IMR-90 (cell line): ENCODE measurements around the gene ZDHHC16.

Source experiments
- CEBPB ChIP-seq: IDR thresholded peaks from 2 replicates; pipeline ENCODE4 v1.6.1; 2012; ENCODE audit warnings: low read depth, low read length, improper control_type of control experiment
- ELK1 ChIP-seq: fragments of 150-350 bp; IDR thresholded peaks from 2 replicates; pipeline ENCODE4 v1.6.1; 2016; ENCODE audit warnings: low read depth, mild to moderate bottlenecking, low read length, moderate library complexity, borderline replicate concordance
- MAZ ChIP-seq: IDR thresholded peaks from 2 replicates; pipeline ENCODE4 v1.6.1; 2012; ENCODE audit warnings: low read depth, mild to moderate bottlenecking, low read length, improper control_type of control experiment, moderate library complexity, borderline replicate concordance
- MXI1 ChIP-seq: IDR thresholded peaks from 2 replicates; pipeline ENCODE4 v1.6.1; 2012; ENCODE audit warnings: low read depth, mild to moderate bottlenecking, low read length, moderate library complexity, borderline replicate concordance
- POLR2A ChIP-seq: IDR thresholded peaks from 2 replicates; pipeline ENCODE4 v1.6.1; 2012; ENCODE audit warnings: mild to moderate bottlenecking, low read depth, low read length
- RAD21 ChIP-seq: IDR thresholded peaks from 2 replicates; pipeline ENCODE4 v1.6.1; 2012; ENCODE audit warnings: low read length, improper control_type of control experiment
- RCOR1 ChIP-seq: IDR thresholded peaks from 2 replicates; pipeline ENCODE4 v1.6.1; 2012; ENCODE audit warnings: mild to moderate bottlenecking, low read length, improper control_type of control experiment; ENCODE audit not compliant: insufficient replicate concordance
- TF ChIP-seq, protein P1 (sequence below): conservative IDR thresholded peaks from 2 replicates; pipeline ENCODE4 v1.5.1; 2012; ENCODE audit warnings: mild to moderate bottlenecking, low read depth, low read length, improper control_type of control experiment

DNA sequence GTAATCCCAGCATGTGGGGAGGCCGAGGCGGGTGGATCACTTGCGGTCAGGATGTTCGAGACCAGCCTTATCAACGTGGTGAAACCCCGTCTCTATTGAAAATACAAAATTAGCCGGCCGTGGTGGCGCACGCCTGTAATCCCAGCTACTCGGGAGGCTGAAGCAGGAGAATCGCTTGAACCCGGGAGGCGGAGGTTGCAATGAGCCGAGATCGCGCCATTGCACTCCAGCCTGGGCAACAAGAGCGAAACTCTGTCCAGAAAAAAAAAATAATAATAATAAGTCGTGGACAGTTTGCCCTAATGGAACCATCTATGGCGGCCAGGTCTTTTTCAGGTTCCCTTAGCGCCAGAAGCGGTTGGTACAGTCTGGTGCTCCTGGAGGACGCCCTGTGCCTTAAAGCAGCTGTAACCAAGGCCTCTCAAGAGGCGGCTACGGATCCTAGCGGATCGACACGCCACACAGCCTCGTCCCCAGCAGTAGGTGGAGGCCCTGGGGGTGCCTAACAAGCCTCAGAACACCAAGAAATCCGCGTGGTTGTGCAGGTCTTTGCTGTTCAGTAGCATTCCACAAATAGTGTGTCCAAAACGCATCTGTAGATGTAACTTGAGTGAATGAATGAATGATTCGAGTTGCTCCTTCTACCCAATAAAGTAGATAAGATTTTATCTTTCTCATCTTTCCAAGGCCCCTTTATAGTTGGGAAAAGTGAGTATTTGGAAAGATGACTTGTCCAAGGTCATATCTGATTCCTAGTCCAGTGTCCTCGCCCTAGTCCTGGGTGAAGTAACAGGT, 19.0 kb upstream of the ZDHHC16 start:
- no peak for TF ChIP-seq MAZ
- TF ChIP-seq, protein P1, sequence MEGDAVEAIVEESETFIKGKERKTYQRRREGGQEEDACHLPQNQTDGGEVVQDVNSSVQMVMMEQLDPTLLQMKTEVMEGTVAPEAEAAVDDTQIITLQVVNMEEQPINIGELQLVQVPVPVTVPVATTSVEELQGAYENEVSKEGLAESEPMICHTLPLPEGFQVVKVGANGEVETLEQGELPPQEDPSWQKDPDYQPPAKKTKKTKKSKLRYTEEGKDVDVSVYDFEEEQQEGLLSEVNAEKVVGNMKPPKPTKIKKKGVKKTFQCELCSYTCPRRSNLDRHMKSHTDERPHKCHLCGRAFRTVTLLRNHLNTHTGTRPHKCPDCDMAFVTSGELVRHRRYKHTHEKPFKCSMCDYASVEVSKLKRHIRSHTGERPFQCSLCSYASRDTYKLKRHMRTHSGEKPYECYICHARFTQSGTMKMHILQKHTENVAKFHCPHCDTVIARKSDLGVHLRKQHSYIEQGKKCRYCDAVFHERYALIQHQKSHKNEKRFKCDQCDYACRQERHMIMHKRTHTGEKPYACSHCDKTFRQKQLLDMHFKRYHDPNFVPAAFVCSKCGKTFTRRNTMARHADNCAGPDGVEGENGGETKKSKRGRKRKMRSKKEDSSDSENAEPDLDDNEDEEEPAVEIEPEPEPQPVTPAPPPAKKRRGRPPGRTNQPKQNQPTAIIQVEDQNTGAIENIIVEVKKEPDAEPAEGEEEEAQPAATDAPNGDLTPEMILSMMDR, result no peak
- no peak for TF ChIP-seq MXI1
- no peak for TF ChIP-seq POLR2A
- no peak for TF ChIP-seq RCOR1
- TF ChIP-seq CEBPB, result no peak
- no peak for TF ChIP-seq RAD21
- no peak for TF ChIP-seq ELK1
